GM12874 (cell line): ENCODE results near the gene MMP21.

Experiments used
- CTCF ChIP-seq: IDR thresholded peaks from 2 replicates; pipeline ENCODE4 v1.5.1; 2011; ENCODE audit warnings: low read depth, mild to moderate bottlenecking, control low read depth, low read length, moderate library complexity; ENCODE audit not compliant: insufficient read depth

Gene MMP21

DNA sequence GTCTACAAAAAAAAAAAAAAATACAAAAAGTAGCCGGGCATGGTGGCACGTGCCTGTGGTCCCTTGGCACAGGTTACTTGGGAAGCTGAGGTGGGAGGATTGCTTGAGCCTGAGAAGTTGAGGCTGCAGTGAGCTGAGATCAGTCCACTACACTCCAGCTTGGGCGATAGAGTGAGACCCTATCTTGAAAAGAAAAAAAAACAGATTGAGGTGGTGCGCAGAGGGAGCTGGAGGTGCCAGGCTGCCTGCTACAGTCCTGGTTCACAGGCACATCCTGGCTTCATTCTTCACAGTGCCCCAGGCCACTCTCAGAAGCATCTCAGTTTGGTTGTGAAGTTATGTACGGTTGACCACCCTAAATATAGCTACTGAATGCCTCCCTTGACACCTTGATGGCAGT, 4.8 kb downstream of the MMP21 start:
- TF ChIP-seq CTCF = no peak

DNA sequence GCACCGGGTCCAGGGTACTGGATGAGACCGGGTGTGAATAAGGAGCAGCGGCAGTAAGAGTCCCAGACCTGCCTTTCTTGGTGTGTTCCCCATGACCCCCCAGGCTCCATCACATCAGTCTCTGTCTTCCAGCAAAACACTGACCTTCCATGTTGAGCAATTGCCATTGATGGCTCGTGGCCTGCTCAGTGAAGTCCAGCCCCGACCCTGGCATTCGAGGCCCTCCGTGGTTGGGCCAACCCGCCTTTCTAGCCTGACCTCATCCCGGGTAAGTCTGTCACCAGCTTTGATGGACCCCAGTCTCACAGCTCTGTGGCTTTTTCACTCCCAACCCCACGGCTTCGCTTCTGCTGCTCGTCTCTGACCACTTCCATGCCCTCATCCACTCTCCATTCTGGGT, 6.4 kb downstream of the MMP21 start:
- no peak for TF ChIP-seq CTCF

DNA sequence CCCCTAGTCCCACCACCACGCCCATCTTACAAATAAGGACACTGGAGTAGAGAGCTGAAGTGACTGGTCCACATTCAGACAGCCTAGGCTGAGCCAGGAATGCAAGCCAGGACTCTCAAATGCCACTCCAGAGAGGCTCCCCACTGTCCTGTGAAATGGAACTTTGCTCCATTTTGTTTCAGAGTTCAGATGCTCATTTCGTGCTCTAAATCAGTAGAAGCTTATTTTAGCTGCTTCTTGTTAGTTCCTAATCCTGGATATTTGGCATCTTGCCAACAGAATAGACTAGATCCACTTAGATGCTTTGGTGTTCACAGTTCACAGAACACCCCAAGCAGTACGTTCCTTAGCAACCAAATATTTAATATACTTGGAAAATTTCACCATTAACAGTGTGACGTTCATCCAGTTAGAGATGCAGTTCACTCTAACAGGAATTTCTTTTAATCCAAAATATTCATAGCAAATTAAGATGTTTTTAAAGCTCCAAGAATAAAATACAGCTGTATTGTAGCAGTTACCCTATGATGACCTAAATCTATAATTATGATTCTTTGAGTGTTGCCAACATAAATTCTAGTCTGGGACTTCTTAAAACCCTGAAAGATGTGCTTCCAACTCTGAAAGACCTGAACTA, 7.3 kb downstream of the MMP21 start:
- no peak for TF ChIP-seq CTCF

DNA sequence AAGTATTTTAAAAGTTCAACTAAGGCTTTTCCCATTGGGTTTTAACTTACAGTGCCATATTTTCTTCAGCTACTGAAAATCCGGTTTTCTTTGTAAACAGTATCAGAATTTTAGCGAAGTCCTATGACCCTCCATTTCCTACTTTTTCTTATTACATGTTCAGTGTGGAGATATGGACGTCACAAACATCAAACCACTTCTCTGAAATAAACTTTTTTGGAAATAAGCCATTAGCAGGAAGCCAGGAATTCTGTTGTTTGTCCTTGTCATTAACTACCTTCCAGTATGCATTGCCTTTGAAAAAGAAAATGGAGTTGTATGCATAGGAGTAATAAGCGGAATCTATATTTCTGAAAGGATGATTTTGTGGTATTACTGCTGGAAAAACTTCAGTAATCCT, 9.1 kb downstream of the MMP21 start:
- no peak for TF ChIP-seq CTCF

- no peak for TF ChIP-seq CTCF
Observed at GRCh38 chr10:125765835-125766234, 9.8 kb downstream of the MMP21 start.

DNA sequence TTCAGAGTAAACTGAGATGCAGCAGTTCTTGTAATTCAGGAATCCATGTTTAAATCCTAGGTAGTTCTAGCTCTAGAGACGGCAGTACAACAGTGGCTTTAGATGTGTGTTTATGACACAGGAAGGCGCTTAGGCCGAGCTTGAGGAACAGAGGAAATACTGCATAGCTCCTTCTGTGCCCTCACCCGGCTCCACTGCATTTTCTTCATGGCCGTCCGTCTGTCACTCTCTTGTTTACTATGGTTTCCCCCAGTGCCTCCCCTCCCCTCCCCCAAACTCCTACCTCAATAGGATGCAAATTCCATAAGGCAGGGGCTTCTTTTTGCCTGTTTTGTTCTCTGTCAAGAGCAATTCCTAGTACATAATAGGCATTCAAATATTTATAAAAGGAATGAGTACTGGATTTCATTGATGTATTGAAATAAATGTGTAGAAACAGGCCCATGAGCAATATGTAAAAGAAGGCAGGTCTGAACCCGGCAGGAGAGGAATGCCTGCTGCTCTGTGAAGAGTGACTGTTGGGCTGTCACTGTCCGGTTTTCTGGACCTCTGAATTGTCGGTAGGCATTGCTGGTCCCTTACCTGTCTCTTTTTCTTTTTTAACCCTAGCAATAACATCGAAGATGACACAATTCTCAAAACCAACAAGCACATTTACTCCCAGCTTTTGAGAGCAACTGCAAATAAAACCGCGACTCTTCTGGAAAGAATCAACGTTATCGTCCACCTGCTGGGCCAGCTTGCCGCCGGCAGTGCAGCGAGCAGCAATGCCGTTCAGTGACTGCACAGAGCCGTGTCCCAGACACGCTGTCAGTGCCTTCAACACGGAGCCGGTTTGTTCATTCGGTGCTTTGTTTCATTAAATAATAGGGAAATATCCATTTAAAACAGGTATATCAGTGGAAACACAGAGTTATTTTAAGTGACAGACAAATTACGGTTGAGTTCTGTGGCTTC, 12.7 kb downstream of the MMP21 start:
- no peak for TF ChIP-seq CTCF

DNA sequence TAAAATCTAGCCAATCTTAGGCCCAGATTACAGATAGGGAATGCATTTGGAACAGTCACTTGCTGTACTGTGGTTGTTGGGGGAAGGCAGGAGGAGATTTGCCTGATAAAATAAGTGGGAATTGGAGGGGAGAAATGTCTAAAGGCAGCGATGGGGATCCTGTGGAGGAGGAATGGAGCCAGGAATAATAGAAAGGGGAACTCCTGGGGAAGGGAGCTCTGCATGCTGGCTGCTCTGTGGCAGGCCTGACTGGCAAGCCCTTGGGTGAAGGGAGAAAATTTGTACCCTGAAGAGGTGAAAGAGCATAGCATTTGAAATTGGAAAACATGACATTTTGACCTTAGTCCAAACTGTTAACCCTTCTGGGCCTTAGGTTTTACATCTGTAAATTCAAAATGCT, 13.7 kb downstream of the MMP21 start:
- TF ChIP-seq CTCF = no peak
